Endothelial cell of umbilical vein (primary cell): ENCODE measurements around the gene FOXP1.

ENCODE experiments used
- EZH2 ChIP-seq: IDR thresholded peaks from 2 replicates; pipeline ENCODE4 v1.6.1; 2012; ENCODE audit warnings: borderline replicate concordance, low read depth, mild to moderate bottlenecking, moderate library complexity, low read length, inconsistent platforms; ENCODE audit not compliant: severe bottlenecking
- JUN ChIP-seq: IDR thresholded peaks from 2 replicates; pipeline ENCODE4 v1.6.1; 2011; ENCODE audit warnings: borderline replicate concordance, low read depth; ENCODE audit not compliant: insufficient read length, insufficient read depth
- POLR2A ChIP-seq: IDR thresholded peaks from 2 replicates; pipeline ENCODE4 v1.6.1; 2012; ENCODE audit warnings: low read depth, mild to moderate bottlenecking, control low read depth, low read length
- POLR2AphosphoS5 ChIP-seq: IDR thresholded peaks from 2 replicates; pipeline ENCODE4 v1.6.1; 2012; ENCODE audit warnings: low read depth, mild to moderate bottlenecking, control low read depth, low read length, moderate library complexity; ENCODE audit not compliant: insufficient read depth
- TF ChIP-seq, protein P1 (sequence below), 2 donors: IDR thresholded peaks; 1 replicate in 1 of 2; 2 replicates in 1 of 2; pipeline ENCODE4 v1.5.1; 2011; ENCODE audit warnings: low read length in 2 of 2, mild to moderate bottlenecking in 2 of 2, moderate library complexity in 2 of 2, control low read depth in 1 of 2, inconsistent platforms in 1 of 2, low read depth in 1 of 2; ENCODE audit not compliant: insufficient read depth in 1 of 2; ENCODE audit errors: extremely low read depth in 1 of 2
- TF ChIP-seq, protein P2 (sequence below): IDR thresholded peaks from 2 replicates; pipeline ENCODE4 v1.6.1; 2011; ENCODE audit not compliant: insufficient read depth, insufficient read length

- TF ChIP-seq, protein P1, sequence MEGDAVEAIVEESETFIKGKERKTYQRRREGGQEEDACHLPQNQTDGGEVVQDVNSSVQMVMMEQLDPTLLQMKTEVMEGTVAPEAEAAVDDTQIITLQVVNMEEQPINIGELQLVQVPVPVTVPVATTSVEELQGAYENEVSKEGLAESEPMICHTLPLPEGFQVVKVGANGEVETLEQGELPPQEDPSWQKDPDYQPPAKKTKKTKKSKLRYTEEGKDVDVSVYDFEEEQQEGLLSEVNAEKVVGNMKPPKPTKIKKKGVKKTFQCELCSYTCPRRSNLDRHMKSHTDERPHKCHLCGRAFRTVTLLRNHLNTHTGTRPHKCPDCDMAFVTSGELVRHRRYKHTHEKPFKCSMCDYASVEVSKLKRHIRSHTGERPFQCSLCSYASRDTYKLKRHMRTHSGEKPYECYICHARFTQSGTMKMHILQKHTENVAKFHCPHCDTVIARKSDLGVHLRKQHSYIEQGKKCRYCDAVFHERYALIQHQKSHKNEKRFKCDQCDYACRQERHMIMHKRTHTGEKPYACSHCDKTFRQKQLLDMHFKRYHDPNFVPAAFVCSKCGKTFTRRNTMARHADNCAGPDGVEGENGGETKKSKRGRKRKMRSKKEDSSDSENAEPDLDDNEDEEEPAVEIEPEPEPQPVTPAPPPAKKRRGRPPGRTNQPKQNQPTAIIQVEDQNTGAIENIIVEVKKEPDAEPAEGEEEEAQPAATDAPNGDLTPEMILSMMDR (IDR thresholded peaks at IDR 0.05; ENCODE audit: extremely low read depth in 1 of 2, insufficient read depth in 1 of 2, low read depth in 1 of 2, low read length in 2 of 2): no peak
- TF ChIP-seq POLR2A (no peak), POLR2AphosphoS5 (no peak), EZH2 (no peak), JUN (no peak)
- TF ChIP-seq, protein P2, sequence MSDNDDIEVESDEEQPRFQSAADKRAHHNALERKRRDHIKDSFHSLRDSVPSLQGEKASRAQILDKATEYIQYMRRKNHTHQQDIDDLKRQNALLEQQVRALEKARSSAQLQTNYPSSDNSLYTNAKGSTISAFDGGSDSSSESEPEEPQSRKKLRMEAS: no peak
Measured at GRCh38 chr3:70919091-70919490, 664.4 kb downstream of the FOXP1 start.
